Gastroesophageal sphincter (tissue), 4 donors: ENCODE results near the gene HOXA7. TPM values are rescaled to one million over a fixed set of nuclear protein-coding genes. Genes with fewer than 3 reads are reported as not detected.

ENCODE experiments used
- ATAC-seq: fragments of 150-250 bp; one replicate; pipeline ENCODE4 v1.9.1; 2016; ENCODE audit warnings: mild to moderate bottlenecking, moderate library complexity
- H3K27ac ChIP-seq, 4 donors: fragments of 200-600 bp; sonication (generic) in 3 of 4; 1 replicate in 3 of 4; 2 replicates in 1 of 4; pipeline ENCODE4 v1.5.1; 2016 to 2019
- H3K27me3 ChIP-seq: fragments of 200-600 bp; sonication (generic); one replicate; pipeline ENCODE4 v1.5.1; 2019
- H3K36me3 ChIP-seq, 2 donors: fragments of 200-600 bp; sonication (generic); one replicate each; pipeline ENCODE4 v1.5.1; 2019; ENCODE audit warnings: control low read depth in 1 of 2
- H3K4me1 ChIP-seq, 3 donors: fragments of 200-600 bp; sonication (generic); 1 replicate in 2 of 3; 2 replicates in 1 of 3; pipeline ENCODE4 v1.5.1; 2016 to 2019; ENCODE audit warnings: control low read depth in 2 of 3
- H3K4me3 ChIP-seq, 2 donors: fragments of 200-600 bp; sonication (generic); one replicate each; pipeline ENCODE4 v1.5.1; 2019; ENCODE audit warnings: mild to moderate bottlenecking in 1 of 2, moderate library complexity in 1 of 2
- H3K9me3 ChIP-seq, 3 donors: fragments of 200-600 bp; sonication (generic); one replicate each; pipeline ENCODE4 v1.5.1; 2017 to 2019; ENCODE audit warnings: control low read depth in 2 of 3
- EP300 ChIP-seq: sonication (generic); formaldehyde crosslinking; IDR thresholded peaks from one replicate; pipeline ENCODE4 v1.6.1; 2017; ENCODE audit warnings: antibody characterized with exemption, mild to moderate bottlenecking
- POLR2A ChIP-seq, 2 donors: fragments of 450-650 bp; IDR thresholded peaks; one replicate each; pipeline ENCODE4 v1.6.1; 2017; ENCODE audit warnings: antibody characterized with exemption in 2 of 2, mild to moderate bottlenecking in 2 of 2, moderate library complexity in 1 of 2
- POLR2AphosphoS5 ChIP-seq: sonication (generic); formaldehyde crosslinking; IDR thresholded peaks from one replicate; pipeline ENCODE4 v1.6.1; 2017; ENCODE audit warnings: antibody characterized with exemption
- WGBS, 2 donors: methylation state at CpG; one replicate each; pipeline ENCODE4 v1.1.5; 2018; ENCODE audit warnings: low coverage in 1 of 2; 5-methylcytosine and 5-hydroxymethylcytosine counted together
- total RNA-seq, 4 donors: library from RNA; depleted of rRNA; stranded (reverse); fragments of >200 nt; gene quantifications; one replicate each; pipeline ENCODE4 v1.1.0, GENCODE V29; 2016
- TF ChIP-seq, protein P1 (sequence below), 4 experiments: fragments of 200-600 bp in 2 of 4; fragments of 450-650 bp in 2 of 4; sonication (generic) in 1 of 4; IDR thresholded peaks; one replicate each; pipeline ENCODE4 v1.5.1; 2017 to 2019; ENCODE audit warnings: antibody characterized with exemption in 4 of 4, mild to moderate bottlenecking in 2 of 4, moderate library complexity in 2 of 4

The HOXA7 gene
- total RNA-seq, 4 donors from 2014 or later: 0.85 to 5.1 (median 1.4) TPM

DNA sequence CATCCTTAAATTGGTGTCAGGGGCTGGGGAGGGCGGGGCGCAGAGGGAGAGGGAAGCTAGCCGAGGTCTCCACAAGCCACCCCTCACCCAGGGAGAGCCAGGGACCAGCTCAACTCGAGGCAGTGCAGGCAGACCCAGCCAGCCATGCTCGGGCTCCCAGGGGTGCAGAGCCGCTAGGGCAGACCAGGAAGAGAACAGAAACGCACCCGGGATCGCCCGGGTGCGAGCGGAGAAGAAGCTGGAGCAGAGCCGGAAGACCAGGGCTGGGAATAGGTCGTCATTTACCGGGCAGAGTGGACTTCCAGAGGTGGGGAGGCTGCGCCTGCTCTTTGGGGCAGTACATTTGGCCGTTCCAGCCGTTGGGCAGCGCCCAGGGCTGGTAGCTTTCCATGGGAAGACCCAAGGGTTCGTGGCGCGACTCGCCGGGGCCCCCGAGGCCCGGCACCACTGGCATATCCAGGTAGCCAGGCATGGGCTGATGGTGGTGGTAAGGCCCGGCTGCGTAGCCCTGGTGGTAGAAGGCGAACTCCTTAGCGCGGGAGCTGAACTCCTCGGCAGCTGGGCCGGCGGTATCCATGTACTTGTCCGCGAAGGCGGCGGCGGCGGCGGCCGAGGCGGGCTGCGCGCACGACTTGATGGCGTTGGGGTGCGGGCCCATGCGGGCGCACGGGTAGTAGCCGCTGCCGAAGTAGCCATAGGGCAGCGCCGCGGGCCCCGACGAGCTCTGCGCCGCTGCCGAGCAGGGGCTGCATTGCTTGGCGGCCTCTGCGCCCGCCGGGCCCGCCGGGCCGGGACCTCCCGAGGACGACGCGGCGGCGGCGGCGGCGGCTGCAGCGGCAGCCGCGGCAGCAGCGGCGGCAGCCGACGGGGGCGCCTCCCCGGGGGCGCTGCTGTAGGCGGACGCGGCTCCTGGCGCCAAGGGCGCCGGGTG, 42.7 kb upstream of the HOXA7 start:
- no peaks in the 10 kb centered on the region for H3K9me3 ChIP-seq
- WGBS, 2 donors: 4% methylated on average over 3 of the region's 93 CpGs; no CpG with 5 or more reads in 1 of the 2 donors
- H3K36me3 ChIP-seq: no peaks in the 10 kb centered on the region
- ATAC-seq: peak; percentile 11
- peak overlapping the region in 1 of 2 donors; percentile 36 for H3K4me3 ChIP-seq
- peaks cover 0 to 51% (median 10%) of the 10 kb centered on the region in 3 donors for H3K4me1 ChIP-seq
- H3K27me3 ChIP-seq: peaks cover 100% of the 10 kb centered on the region
- TF ChIP-seq POLR2A (IDR thresholded peaks at IDR 0.05) (no peak), EP300 (no peak), POLR2AphosphoS5 (no peak)
- TF ChIP-seq, protein P1, sequence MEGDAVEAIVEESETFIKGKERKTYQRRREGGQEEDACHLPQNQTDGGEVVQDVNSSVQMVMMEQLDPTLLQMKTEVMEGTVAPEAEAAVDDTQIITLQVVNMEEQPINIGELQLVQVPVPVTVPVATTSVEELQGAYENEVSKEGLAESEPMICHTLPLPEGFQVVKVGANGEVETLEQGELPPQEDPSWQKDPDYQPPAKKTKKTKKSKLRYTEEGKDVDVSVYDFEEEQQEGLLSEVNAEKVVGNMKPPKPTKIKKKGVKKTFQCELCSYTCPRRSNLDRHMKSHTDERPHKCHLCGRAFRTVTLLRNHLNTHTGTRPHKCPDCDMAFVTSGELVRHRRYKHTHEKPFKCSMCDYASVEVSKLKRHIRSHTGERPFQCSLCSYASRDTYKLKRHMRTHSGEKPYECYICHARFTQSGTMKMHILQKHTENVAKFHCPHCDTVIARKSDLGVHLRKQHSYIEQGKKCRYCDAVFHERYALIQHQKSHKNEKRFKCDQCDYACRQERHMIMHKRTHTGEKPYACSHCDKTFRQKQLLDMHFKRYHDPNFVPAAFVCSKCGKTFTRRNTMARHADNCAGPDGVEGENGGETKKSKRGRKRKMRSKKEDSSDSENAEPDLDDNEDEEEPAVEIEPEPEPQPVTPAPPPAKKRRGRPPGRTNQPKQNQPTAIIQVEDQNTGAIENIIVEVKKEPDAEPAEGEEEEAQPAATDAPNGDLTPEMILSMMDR (IDR thresholded peaks at IDR 0.05): no peak
- H3K27ac ChIP-seq: no peak overlapping the region

DNA sequence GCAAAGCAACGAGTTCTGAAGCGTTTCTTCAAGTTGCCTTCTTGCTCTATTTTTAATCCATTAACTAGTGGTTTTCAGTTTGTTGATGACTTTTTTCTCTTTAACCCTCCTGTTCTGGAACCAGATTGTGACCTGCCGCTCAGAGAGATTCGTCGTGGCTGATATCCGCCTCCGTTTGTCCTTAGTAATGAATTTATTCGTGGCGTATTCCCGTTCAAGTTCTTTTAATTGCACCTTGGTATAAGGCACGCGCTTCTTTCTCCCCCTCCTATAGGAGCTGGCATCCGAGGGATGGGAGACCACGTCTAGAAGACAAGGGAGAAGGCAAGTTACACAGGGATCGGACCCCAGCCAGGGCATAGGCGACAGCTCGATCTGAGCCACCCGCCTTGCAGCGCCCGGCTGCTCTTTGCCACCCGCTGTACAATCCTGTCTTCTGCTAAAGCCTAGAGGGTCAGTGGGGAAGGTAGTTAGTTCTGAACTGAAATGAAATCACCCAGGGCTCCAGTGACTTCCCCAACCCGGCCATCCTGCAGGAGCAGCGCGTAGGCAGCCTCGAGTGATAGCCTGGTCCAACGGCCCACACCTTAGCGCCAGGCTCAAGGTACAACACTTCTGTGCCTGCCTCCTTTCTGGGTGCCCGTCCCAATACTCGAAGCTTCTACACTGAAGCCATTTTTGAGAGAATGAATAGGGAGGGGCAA, 41.8 kb upstream of the HOXA7 start:
- peaks cover 100% of the 10 kb centered on the region for H3K27me3 ChIP-seq
- no peaks in the 10 kb centered on the region for H3K36me3 ChIP-seq
- peaks cover 0 to 53% (median 12%) of the 10 kb centered on the region in 3 donors for H3K4me1 ChIP-seq
- no peak overlapping the region for H3K27ac ChIP-seq
- H3K4me3 ChIP-seq: no peak overlapping the region
- ATAC-seq: no peak
- TF ChIP-seq POLR2AphosphoS5 (no peak), EP300 (no peak), POLR2A (IDR thresholded peaks at IDR 0.05) (no peak)
- TF ChIP-seq, protein P1 (IDR thresholded peaks at IDR 0.05): no peak
- 6 to 14% methylated on average over 10 to 20 of the region's 29 CpGs for WGBS, 2 donors
- no peaks in the 10 kb centered on the region for H3K9me3 ChIP-seq

DNA sequence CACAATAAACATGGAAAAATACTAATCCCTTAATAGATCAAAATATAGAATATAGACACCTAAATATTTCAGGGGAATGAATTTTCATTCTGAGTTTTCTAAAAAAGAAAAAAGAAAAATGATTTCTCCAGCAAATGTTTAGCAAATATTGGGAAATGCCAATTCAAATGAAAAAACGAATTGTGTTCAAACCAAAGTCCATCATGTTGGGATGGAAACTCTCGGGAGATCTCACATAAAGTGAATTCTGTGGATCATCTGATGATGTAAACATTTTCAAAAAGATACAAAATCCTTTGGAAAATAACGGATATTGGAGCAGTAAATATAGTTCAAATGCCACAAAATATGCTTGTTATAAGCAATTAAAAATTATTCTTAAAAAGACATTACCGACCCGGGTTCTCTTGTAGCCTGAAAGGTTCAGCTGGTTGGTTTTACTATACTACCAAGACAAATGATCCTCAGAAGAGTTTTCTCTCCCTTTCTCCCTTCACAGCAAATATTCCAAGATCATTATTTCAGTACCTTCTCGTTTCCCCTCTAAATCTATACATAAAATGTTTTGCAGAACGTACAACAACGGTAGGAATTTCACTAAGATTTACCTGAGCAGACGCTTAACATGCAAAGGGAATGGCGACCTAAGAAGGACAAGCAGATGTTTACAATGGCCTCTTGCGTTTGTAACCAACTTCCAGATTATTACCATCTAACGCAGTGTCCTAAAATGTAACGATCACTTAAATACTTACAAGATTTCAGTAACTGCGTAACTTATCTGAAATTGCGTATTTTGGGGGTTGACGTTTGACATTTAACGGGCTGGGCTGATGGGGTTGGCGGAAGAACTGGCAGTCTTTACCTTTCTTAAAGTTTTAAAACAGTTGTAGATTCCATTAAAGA, 40.9 kb upstream of the HOXA7 start:
- no peak overlapping the region for H3K27ac ChIP-seq
- TF ChIP-seq POLR2A (IDR thresholded peaks at IDR 0.05) (no peak), POLR2AphosphoS5 (no peak), EP300 (no peak)
- TF ChIP-seq, protein P1 (IDR thresholded peaks at IDR 0.05): no peak
- H3K4me3 ChIP-seq: no peak overlapping the region
- no peaks in the 10 kb centered on the region for H3K9me3 ChIP-seq
- H3K36me3 ChIP-seq: no peaks in the 10 kb centered on the region
- ATAC-seq: no peak
- H3K4me1 ChIP-seq: peaks cover 0 to 60% (median 17%) of the 10 kb centered on the region in 3 donors
- peaks cover 100% of the 10 kb centered on the region for H3K27me3 ChIP-seq
- 18 to 27% methylated on average over 17 to 18 of the region's 18 CpGs for WGBS, 2 donors

DNA sequence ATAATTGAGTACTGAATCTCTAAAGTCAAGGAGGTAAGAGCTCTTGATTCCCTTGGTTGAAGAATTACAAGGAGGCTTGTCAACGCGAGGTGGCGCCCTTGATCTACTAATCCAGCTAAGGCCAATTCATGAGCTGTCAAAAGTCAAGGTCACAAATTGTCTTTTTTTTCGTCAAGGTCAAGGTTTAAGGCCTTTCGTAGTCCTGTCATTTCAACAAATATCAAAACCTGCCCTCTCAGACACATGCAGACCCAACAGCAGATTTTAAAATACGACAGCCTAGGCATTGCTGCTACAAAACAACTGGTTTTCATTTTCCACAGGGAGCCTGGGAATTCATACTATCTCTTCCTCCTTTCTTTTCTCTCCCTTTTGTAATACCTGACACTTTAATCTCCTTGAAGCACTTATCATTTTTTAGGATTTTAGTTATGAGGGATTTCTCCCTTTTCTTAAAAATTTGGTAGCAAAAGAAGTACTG, 39.9 kb upstream of the HOXA7 start:
- Histone ChIP-seq H3K27me3 (peaks cover 100% of the 10 kb centered on the region), H3K4me3 (no peak overlapping the region), H3K9me3 (no peaks in the 10 kb centered on the region), H3K36me3 (no peaks in the 10 kb centered on the region), H3K27ac (no peak overlapping the region), H3K4me1 (peaks cover 0 to 55% (median 23%) of the 10 kb centered on the region in 3 donors)
- 1 to 9% methylated on average over 5 to 6 of the region's 6 CpGs for WGBS, 2 donors
- ATAC-seq: no peak
- TF ChIP-seq, protein P1 (IDR thresholded peaks at IDR 0.05): peak in 3 of 4 experiments; percentile 59 to 68 (median 66)
- TF ChIP-seq EP300 (no peak), POLR2AphosphoS5 (peak; percentile 8), POLR2A (IDR thresholded peaks at IDR 0.05) (no peak)
